A673 (cell line): ENCODE measurements around the gene ARL8A. TPM values are rescaled to one million over a fixed set of nuclear protein-coding genes. Genes with fewer than 3 reads are reported as not detected.

Experiments
- BruUV-seq: library from RNA; stranded (reverse); fragments of 400-500 nt; replicated peaks from 2 replicates; lab custom pipeline; 2021; lab: Mats Ljungman, UMichigan
- CTCF ChIA-PET: fragments of 300-600 bp; sonication (Branson Sonifier 250); formaldehyde crosslinking; loops from one replicate; lab custom pipeline; 2022; ENCODE audit warnings: antibody characterized with exemption; lab: Charles Lee
- POLR2A ChIA-PET: fragments of 300-600 bp; sonication (Branson Sonifier 250); formaldehyde crosslinking; loops from one replicate; lab custom pipeline; 2022; ENCODE audit warnings: antibody characterized with exemption; ENCODE audit not compliant: low non-redundant PET; lab: Charles Lee
- DNase-seq: peaks from one replicate; pipeline ENCODE4 v3.0.0-alpha.2; 2015; ENCODE audit warnings: low spot score
- H3K27ac ChIP-seq: fragments of 200-600 bp; sonication (generic); 2 replicates; pipeline ENCODE4 v1.5.1; 2016; ENCODE audit warnings: mixed run types, low read depth, mild to moderate bottlenecking, mixed read lengths, antibody characterized with exemption, low read length; ENCODE audit not compliant: poor library complexity, severe bottlenecking
- H3K27me3 ChIP-seq: fragments of 200-600 bp; sonication (generic); replicated peaks from 2 replicates; pipeline ENCODE4 v1.6.1; 2017; ENCODE audit warnings: mixed run types, low read depth, mild to moderate bottlenecking, mixed read lengths, antibody characterized with exemption, low read length; ENCODE audit not compliant: insufficient read depth, poor library complexity
- H3K36me3 ChIP-seq: fragments of 200-600 bp; sonication (generic); 2 replicates; pipeline ENCODE4 v1.6.1; 2016; ENCODE audit warnings: mixed run types, mild to moderate bottlenecking, mixed read lengths, antibody characterized with exemption, low read length; ENCODE audit not compliant: insufficient read depth, poor library complexity, severe bottlenecking
- H3K4me1 ChIP-seq: fragments of 200-600 bp; sonication (generic); 2 replicates; pipeline ENCODE4 v1.6.1; 2017; ENCODE audit warnings: mixed run types, mild to moderate bottlenecking, mixed read lengths, antibody characterized with exemption, low read length; ENCODE audit not compliant: insufficient read depth, poor library complexity, severe bottlenecking
- H3K4me3 ChIP-seq: fragments of 200-600 bp; sonication (generic); 2 replicates; pipeline ENCODE4 v1.5.1; 2016; ENCODE audit warnings: low read depth, mixed run types, mild to moderate bottlenecking, mixed read lengths, low read length; ENCODE audit not compliant: poor library complexity, severe bottlenecking
- H3K9me3 ChIP-seq: fragments of 200-600 bp; sonication (generic); 2 replicates; pipeline ENCODE4 v1.6.1; 2016; ENCODE audit warnings: mixed run types, low read depth, mild to moderate bottlenecking, mixed read lengths, antibody characterized with exemption, low read length; ENCODE audit not compliant: poor library complexity, severe bottlenecking
- EZH2 ChIP-seq: fragments of 200-600 bp; sonication (generic); IDR thresholded peaks from 2 replicates; pipeline ENCODE4 v1.6.1; 2017; ENCODE audit warnings: borderline replicate concordance, low read depth, mild to moderate bottlenecking, mixed read lengths, antibody characterized with exemption, low read length; ENCODE audit not compliant: poor library complexity, severe bottlenecking
- intact Hi-C: fragments of 100-400 bp; cut with micrococcal nuclease; formaldehyde crosslinking; loops from one replicate; pipeline ENCODE4 v1.10.0; 2022; ENCODE audit not compliant: unreplicated experiment
- total RNA-seq: library from RNA; stranded (reverse); gene quantifications from 2 replicates; pipeline ENCODE4 v1.2.3, GENCODE V29; 2021
- TF ChIP-seq, protein P1 (sequence below): fragments of 300-800, 200-600 bp; sonication (generic); conservative IDR thresholded peaks from 2 replicates; pipeline ENCODE4 v1.5.1; 2017; ENCODE audit warnings: low read depth, mild to moderate bottlenecking, antibody characterized with exemption, low read length, moderate library complexity, mixed read lengths

The ARL8A gene
- total RNA-seq, 1 experiment from 2014 or later: 41.9 TPM

GRCh38 chr1:202173993-202174392, 29.5 kb upstream of the ARL8A start:
- Histone ChIP-seq H3K4me3 (no peak overlapping the region), H3K36me3 (no peaks in the 10 kb centered on the region), H3K27ac (no peak overlapping the region), H3K27me3 (no peaks in the 10 kb centered on the region), H3K4me1 (no peaks in the 10 kb centered on the region), H3K9me3 (no peaks in the 10 kb centered on the region)
- no peak for DNase-seq
- intact Hi-C loops: no loop called here
- CTCF ChIA-PET: no interaction called here
- POLR2A ChIA-PET: no interaction called here
- BruUV-seq: no TSS peak
- TF ChIP-seq, protein P1, sequence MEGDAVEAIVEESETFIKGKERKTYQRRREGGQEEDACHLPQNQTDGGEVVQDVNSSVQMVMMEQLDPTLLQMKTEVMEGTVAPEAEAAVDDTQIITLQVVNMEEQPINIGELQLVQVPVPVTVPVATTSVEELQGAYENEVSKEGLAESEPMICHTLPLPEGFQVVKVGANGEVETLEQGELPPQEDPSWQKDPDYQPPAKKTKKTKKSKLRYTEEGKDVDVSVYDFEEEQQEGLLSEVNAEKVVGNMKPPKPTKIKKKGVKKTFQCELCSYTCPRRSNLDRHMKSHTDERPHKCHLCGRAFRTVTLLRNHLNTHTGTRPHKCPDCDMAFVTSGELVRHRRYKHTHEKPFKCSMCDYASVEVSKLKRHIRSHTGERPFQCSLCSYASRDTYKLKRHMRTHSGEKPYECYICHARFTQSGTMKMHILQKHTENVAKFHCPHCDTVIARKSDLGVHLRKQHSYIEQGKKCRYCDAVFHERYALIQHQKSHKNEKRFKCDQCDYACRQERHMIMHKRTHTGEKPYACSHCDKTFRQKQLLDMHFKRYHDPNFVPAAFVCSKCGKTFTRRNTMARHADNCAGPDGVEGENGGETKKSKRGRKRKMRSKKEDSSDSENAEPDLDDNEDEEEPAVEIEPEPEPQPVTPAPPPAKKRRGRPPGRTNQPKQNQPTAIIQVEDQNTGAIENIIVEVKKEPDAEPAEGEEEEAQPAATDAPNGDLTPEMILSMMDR: no peak
- no peak for TF ChIP-seq EZH2

GRCh38 chr1:202172015-202172355, 27.4 kb upstream of the ARL8A start:
- no peak overlapping the region for H3K27ac ChIP-seq
- no peaks in the 10 kb centered on the region for H3K27me3 ChIP-seq
- DNase-seq: no peak
- POLR2A ChIA-PET: no interaction called here
- no peaks in the 10 kb centered on the region for H3K36me3 ChIP-seq
- H3K9me3 ChIP-seq: no peaks in the 10 kb centered on the region
- no peak for TF ChIP-seq EZH2
- TF ChIP-seq, protein P1: no peak
- no peak overlapping the region for H3K4me3 ChIP-seq
- no TSS peak for BruUV-seq
- intact Hi-C loops: no loop called here
- CTCF ChIA-PET: no interaction called here
- H3K4me1 ChIP-seq: peaks cover 7% of the 10 kb centered on the region

GRCh38 chr1:202171292-202172014, 26.9 kb upstream of the ARL8A start:
- H3K9me3 ChIP-seq: no peaks in the 10 kb centered on the region
- no peaks in the 10 kb centered on the region for H3K36me3 ChIP-seq
- H3K27me3 ChIP-seq: no peaks in the 10 kb centered on the region
- no TSS peak for BruUV-seq
- ChIA-PET POLR2A (no interaction called here), CTCF (no interaction called here)
- intact Hi-C loops: no loop called here
- H3K4me1 ChIP-seq: peaks cover 7% of the 10 kb centered on the region
- H3K27ac ChIP-seq: no peak overlapping the region
- TF ChIP-seq EZH2: no peak
- TF ChIP-seq, protein P1: no peak
- no peak overlapping the region for H3K4me3 ChIP-seq
- DNase-seq: no peak
